HepG2 (cell line): Measurements from ENCODE around the gene ZNF763. TPM values are rescaled to one million over a fixed set of nuclear protein-coding genes. Genes with fewer than 3 reads are reported as not detected.

Experiments used
- ATAC-seq: fragments of 200-7000 bp; cut with Tn5 transposase; 3 replicates; pipeline ENCODE4 v1.9.1; 2020; ENCODE audit warnings: mild to moderate bottlenecking, moderate library complexity
- BruUV-seq: library from RNA; stranded (reverse); fragments of 400-500 nt; replicated peaks from 2 replicates; lab custom pipeline; 2021; lab: Mats Ljungman, UMichigan
- CTCF ChIA-PET: fragments of 300-600 bp; formaldehyde crosslinking; extraction: SDS; loops from one replicate; lab custom pipeline; 2021; ENCODE audit warnings: low total read pairs, inconsistent platforms, low intra/inter-chr PET ratio; lab: Yijun Ruan, JAX
- POLR2A ChIA-PET: fragments of 350-600 bp; sonication (Branson Sonifier 250); formaldehyde crosslinking; loops from one replicate; lab custom pipeline; 2020; ENCODE audit warnings: antibody characterized with exemption, inconsistent platforms; lab: Yijun Ruan, JAX
- DNase-seq: peaks from one replicate; pipeline ENCODE4 v3.0.0-alpha.2; 2015; ENCODE audit warnings: low spot score
- FAIRE-seq: peaks from 3 replicates; lab custom pipeline; 2011; peaks lifted over from hg19 to GRCh38; lab: Jason Lieb, UNC
- H2AFZ ChIP-seq: one replicate; pipeline ENCODE4 v1.6.1; 2011; ENCODE audit warnings: low read length, inconsistent platforms
- H3K27ac ChIP-seq: fragments of 300-600 bp; 3 replicates; pipeline ENCODE4 v1.8.0; 2011; ENCODE audit warnings: mixed run types, mild to moderate bottlenecking, mixed read lengths, low read length, inconsistent platforms; ENCODE audit not compliant: insufficient read depth; ENCODE audit errors: extremely low read length
- H3K27me3 ChIP-seq, 2 experiments: fragments of 200-600 bp in 1 of 2; 2 replicates in 1 of 2; 3 replicates in 1 of 2; pipeline versions ENCODE4 v1.6.0 to v1.8.0; 2011; ENCODE audit warnings: low read length in 2 of 2, mild to moderate bottlenecking in 2 of 2, moderate library complexity in 2 of 2, inconsistent platforms in 1 of 2; ENCODE audit not compliant: insufficient read depth in 2 of 2, control insufficient read depth in 1 of 2
- H3K36me3 ChIP-seq, 2 experiments: fragments of 200-600 bp in 1 of 2; replicated peaks in 1 of 2; 2 replicates in 1 of 2; 3 replicates in 1 of 2; pipeline versions ENCODE4 v1.5.1 to v1.8.0; 2011; ENCODE audit warnings: low read length in 2 of 2, inconsistent platforms in 1 of 2; ENCODE audit not compliant: insufficient read depth in 2 of 2, control insufficient read depth in 1 of 2
- H3K4me1 ChIP-seq: 2 replicates; pipeline ENCODE4 v1.5.1; 2012; ENCODE audit warnings: low read length, inconsistent platforms; ENCODE audit not compliant: insufficient read depth
- H3K4me2 ChIP-seq: 2 replicates; pipeline ENCODE4 v1.6.0; 2011; ENCODE audit warnings: low read depth, low read length, inconsistent platforms
- H3K4me3 ChIP-seq, 3 experiments: fragments of 200-600 bp in 1 of 3; sonication (generic), shearing (Covaris generic) in 1 of 3; replicated peaks in 1 of 3; 2 replicates each; pipeline ENCODE4 v1.5.1; 2011 to 2016; ENCODE audit warnings: low read length in 3 of 3, inconsistent platforms in 2 of 3, low read depth in 2 of 3, mild to moderate bottlenecking in 2 of 3, control low read depth in 1 of 3, mixed read lengths in 1 of 3; ENCODE audit not compliant: insufficient read depth in 1 of 3
- H3K79me2 ChIP-seq: one replicate; pipeline ENCODE4 v1.6.1; 2011; ENCODE audit warnings: low read length, inconsistent platforms; ENCODE audit not compliant: insufficient read depth
- H3K9ac ChIP-seq: 2 replicates; pipeline ENCODE4 v1.6.0; 2011; ENCODE audit warnings: mild to moderate bottlenecking, low read depth, low read length, inconsistent platforms; ENCODE audit not compliant: insufficient read depth
- H3K9me3 ChIP-seq: 2 replicates; pipeline ENCODE4 v1.5.1; 2012; ENCODE audit warnings: mild to moderate bottlenecking, low read length
- H4K20me1 ChIP-seq: 2 replicates; pipeline ENCODE4 v1.6.0; 2011; ENCODE audit warnings: inconsistent platforms, mild to moderate bottlenecking, low read length, moderate library complexity; ENCODE audit not compliant: insufficient read depth
- AGO1 ChIP-seq: fragments of 200-400 bp; formaldehyde crosslinking; IDR thresholded peaks from 2 replicates; pipeline ENCODE4 v1.6.1; 2017; ENCODE audit warnings: mild to moderate bottlenecking, low read depth, low read length, moderate library complexity; ENCODE audit not compliant: poor library complexity, severe bottlenecking
- CEBPG ChIP-seq: IDR thresholded peaks from 2 replicates; pipeline ENCODE4 v1.6.1; 2016
- CENPT ChIP-seq: sonication (generic); formaldehyde crosslinking; IDR thresholded peaks from 2 replicates; pipeline ENCODE4 v1.8.0; 2022; ENCODE audit warnings: low read depth, mild to moderate bottlenecking, moderate library complexity, missing genetic modification reagents
- GATAD1 ChIP-seq: IDR thresholded peaks from 2 replicates; pipeline ENCODE4 v1.6.1; 2016; ENCODE audit warnings: missing genetic modification reagents, missing compliant biosample characterization
- HNF4G ChIP-seq, 2 experiments: sonication (generic) in 1 of 2; formaldehyde crosslinking in 1 of 2; IDR thresholded peaks; 2 replicates each; pipeline versions ENCODE4 v1.4.0 to v1.6.1; 2011 to 2020; ENCODE audit warnings: borderline replicate concordance in 2 of 2, low read depth in 2 of 2, mild to moderate bottlenecking in 2 of 2, low read length in 1 of 2, missing genetic modification reagents in 1 of 2, moderate library complexity in 1 of 2
- HNRNPH1 ChIP-seq: fragments of 200-400 bp; formaldehyde crosslinking; optimal IDR thresholded peaks from 2 replicates; pipeline ENCODE3; 2017; ENCODE audit warnings: mild to moderate bottlenecking, low read depth, low read length
- HOXA3 ChIP-seq: sonication (generic); formaldehyde crosslinking; IDR thresholded peaks from 2 replicates; pipeline ENCODE4 v1.5.0; 2020; ENCODE audit warnings: missing genetic modification reagents
- KMT2A ChIP-seq: sonication (generic); formaldehyde crosslinking; IDR thresholded peaks from 2 replicates; pipeline ENCODE4 v1.4.0; 2020; ENCODE audit warnings: missing genetic modification reagents
- REXO4 ChIP-seq: sonication (generic); formaldehyde crosslinking; IDR thresholded peaks from 2 replicates; pipeline ENCODE4 v1.8.0; 2022; ENCODE audit warnings: missing genetic modification reagents, mild to moderate bottlenecking, borderline replicate concordance
- SMAD9 ChIP-seq: sonication (generic); formaldehyde crosslinking; IDR thresholded peaks from 2 replicates; pipeline ENCODE4 v1.5.1; 2020; ENCODE audit warnings: mild to moderate bottlenecking, missing genetic modification reagents
- TGIF2 ChIP-seq: IDR thresholded peaks from 2 replicates; pipeline ENCODE4 v1.6.1; 2016; ENCODE audit warnings: control low read depth, missing compliant biosample characterization
- U2AF1 ChIP-seq: fragments of 200-400 bp; formaldehyde crosslinking; optimal IDR thresholded peaks from 2 replicates; pipeline ENCODE3; 2017; ENCODE audit warnings: mild to moderate bottlenecking, low read depth, low read length
- YEATS4 ChIP-seq: sonication (generic); formaldehyde crosslinking; IDR thresholded peaks from 2 replicates; pipeline ENCODE4 v1.4.0; 2020; ENCODE audit warnings: missing genetic modification reagents, borderline replicate concordance
- WGBS: methylation state at CpG from one replicate; pipeline ENCODE4 v1.1.6; 2017; ENCODE audit warnings: low lambda C conversion rate; 5-methylcytosine and 5-hydroxymethylcytosine counted together
- in situ Hi-C: cut with HindIII; loops from 2 replicates; pipeline ENCODE4 v1.10.0; 2017; ENCODE audit warnings: low pct_unique_long_range_greater_than_20kb; ENCODE audit not compliant: extremely low pct_ligation_motif_present
- intact Hi-C: fragments of 100-400 bp; cut with micrococcal nuclease; formaldehyde crosslinking; loops from one replicate; pipeline ENCODE4 v1.10.0; 2022; ENCODE audit not compliant: unreplicated experiment
- polyA plus RNA-seq, 8 experiments: library from polyadenylated mRNA; depleted of rRNA in 3 of 8; stranded (reverse) in 7 of 8; unstranded in 1 of 8; fragments of >200 nt; fragmentation: Illumina TruSeq in 4 of 8; extraction: Trizol in 4 of 8; gene quantifications; 2 replicates each; pipeline versions ENCODE4 v1.2.1 to v1.2.3, GENCODE V29; 2011 to 2016; ENCODE audit warnings: low read depth in 4 of 8, missing spikeins in 1 of 8, mixed read lengths in 1 of 8; ENCODE audit not compliant: insufficient read depth in 1 of 8
- total RNA-seq, 5 experiments: library from RNA; depleted of rRNA; stranded (reverse); fragments of >200 nt; fragmentation: Illumina TruSeq; extraction: Trizol; gene quantifications; 2 replicates each; pipeline ENCODE4 v1.2.3, GENCODE V29; 2016; ENCODE audit warnings: low read depth in 1 of 5
- TF ChIP-seq, protein P1 (sequence below): sonication (generic); formaldehyde crosslinking; IDR thresholded peaks from 2 replicates; pipeline ENCODE4 v1.4.0; 2020; ENCODE audit warnings: missing genetic modification reagents
- TF ChIP-seq, protein P2 (sequence below): sonication (generic); formaldehyde crosslinking; IDR thresholded peaks from 2 replicates; pipeline ENCODE4 v1.4.0; 2020; ENCODE audit warnings: missing genetic modification reagents

Gene ZNF763
- total and polyA plus RNA-seq, 2 of the 13 experiments (the other 11 are each of a cell fraction or from before 2014, with no cell fraction given) = 0.08 to 0.42 TPM

DNA sequence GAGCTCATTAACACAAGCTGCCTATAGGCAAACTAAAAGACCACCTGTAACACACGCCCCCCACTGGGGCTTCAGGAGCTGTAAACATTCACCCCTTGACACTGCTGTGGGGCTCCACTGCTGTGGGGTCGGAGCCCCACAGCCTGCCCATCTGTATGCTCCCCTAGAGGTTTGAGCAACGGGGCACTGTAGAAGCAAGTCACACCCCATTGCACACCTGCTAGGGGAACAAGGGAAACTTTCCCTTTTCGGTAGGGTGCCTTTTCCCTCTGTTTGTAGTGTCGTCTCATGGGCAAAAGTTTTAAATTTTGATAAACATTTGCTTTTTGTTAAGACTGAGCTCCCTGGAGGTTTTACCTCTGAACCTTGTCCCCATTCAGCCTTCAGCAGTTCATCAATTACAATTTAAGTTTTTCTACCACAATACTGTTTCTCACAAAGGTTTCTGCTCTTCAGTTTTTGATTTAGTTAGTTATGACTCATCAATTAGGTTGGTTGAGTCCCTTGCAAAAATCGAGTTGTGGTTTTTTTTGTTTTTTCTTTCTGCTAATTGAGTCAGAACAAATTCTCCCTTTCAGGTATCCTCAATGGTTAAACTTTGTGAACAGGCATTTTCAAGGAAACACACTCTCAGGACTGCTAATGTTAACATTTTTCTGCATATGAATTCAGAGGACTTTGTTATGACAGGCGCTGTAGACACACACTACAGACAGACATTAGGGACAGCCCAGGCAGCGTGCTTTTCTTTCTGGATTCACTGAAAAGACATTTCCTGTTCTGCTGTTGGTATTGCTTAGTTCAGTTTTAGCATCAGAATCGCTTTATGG, 35.5 kb downstream of the ZNF763 start (continued):
- TF ChIP-seq, protein P1, sequence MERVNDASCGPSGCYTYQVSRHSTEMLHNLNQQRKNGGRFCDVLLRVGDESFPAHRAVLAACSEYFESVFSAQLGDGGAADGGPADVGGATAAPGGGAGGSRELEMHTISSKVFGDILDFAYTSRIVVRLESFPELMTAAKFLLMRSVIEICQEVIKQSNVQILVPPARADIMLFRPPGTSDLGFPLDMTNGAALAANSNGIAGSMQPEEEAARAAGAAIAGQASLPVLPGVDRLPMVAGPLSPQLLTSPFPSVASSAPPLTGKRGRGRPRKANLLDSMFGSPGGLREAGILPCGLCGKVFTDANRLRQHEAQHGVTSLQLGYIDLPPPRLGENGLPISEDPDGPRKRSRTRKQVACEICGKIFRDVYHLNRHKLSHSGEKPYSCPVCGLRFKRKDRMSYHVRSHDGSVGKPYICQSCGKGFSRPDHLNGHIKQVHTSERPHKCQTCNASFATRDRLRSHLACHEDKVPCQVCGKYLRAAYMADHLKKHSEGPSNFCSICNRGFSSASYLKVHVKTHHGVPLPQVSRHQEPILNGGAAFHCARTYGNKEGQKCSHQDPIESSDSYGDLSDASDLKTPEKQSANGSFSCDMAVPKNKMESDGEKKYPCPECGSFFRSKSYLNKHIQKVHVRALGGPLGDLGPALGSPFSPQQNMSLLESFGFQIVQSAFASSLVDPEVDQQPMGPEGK = no peak
- no peak for TF ChIP-seq REXO4 (CRISPR knock-in tag)
- TF ChIP-seq HNF4G (IDR thresholded peaks at IDR 0.05; ENCODE audit: borderline replicate concordance, low read depth, low read length) = no peak
- TF ChIP-seq HNF4G (CRISPR knock-in tag; IDR thresholded peaks at IDR 0.05; ENCODE audit: borderline replicate concordance, low read depth) = no peak
- no peak for TF ChIP-seq SMAD9
- no peak for TF ChIP-seq CENPT (CRISPR knock-in tag)
- TF ChIP-seq, all 625 proteins: peak for 0

DNA sequence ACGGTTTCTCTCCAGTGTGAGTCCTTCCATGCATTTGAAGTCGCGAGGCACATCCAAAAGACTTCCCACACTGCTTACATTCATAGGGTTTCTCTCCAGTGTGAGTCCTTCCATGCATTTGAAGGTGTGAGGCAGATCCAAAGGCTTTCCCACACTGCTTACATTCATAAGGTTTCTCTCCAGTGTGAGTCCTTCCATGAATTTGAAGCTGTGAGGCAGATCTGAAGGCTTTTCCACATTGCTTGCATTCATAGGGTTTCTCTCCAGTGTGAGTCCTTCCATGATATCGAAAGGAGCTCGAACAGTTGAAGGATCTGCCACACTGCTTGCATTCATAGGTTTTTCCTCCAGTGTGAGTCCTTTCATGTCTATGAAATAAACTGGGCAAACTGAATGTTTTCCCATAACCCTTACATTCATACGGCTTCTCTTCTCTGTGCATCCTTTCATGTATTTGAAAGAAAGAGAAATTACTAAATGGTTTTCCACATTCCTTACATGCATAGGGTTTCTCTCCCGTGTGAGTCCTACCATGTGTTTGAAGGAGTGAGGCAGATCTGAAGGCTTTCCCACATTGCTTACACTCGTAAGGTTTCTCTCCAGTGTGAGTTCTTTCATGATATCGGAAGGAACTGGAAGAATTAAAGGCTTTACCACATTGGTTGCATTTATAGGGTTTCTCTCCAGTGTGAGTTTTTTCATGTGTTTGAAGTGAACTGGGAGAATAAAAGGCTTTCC, 50.3 kb downstream of the ZNF763 start:
- Histone ChIP-seq H3K36me3 (peaks cover 4 to 20% of the 10 kb centered on the region in 2 experiments; a peak in 3 of 5 replicates), H3K9me3 (peaks cover 18% of the 10 kb centered on the region), H3K27me3 (no peaks in the 10 kb centered on the region), H3K9ac (no peak overlapping the region), H4K20me1 (no peaks in the 10 kb centered on the region), H3K79me2 (no peaks in the 10 kb centered on the region), H3K4me1 (peaks cover 17% of the 10 kb centered on the region), H3K4me3 (no peak overlapping the region), H3K4me2 (no peak overlapping the region), H2AFZ (no peak overlapping the region), H3K27ac (peak overlapping the region; percentile 45)
- 94% methylated on average over 9 of the region's 9 CpGs for WGBS
- no TSS peak for BruUV-seq
- POLR2A ChIA-PET = no interaction called here
- in situ Hi-C loops (no loop called here), intact Hi-C loops (no loop called here)
- CTCF ChIA-PET = no interaction called here
- no peak for DNase-seq
- ATAC-seq = no peak
- FAIRE-seq = no peak
- TF ChIP-seq YEATS4 (CRISPR knock-in tag) = no peak
- TF ChIP-seq KMT2A (CRISPR knock-in tag) = no peak
- TF ChIP-seq, protein P2, sequence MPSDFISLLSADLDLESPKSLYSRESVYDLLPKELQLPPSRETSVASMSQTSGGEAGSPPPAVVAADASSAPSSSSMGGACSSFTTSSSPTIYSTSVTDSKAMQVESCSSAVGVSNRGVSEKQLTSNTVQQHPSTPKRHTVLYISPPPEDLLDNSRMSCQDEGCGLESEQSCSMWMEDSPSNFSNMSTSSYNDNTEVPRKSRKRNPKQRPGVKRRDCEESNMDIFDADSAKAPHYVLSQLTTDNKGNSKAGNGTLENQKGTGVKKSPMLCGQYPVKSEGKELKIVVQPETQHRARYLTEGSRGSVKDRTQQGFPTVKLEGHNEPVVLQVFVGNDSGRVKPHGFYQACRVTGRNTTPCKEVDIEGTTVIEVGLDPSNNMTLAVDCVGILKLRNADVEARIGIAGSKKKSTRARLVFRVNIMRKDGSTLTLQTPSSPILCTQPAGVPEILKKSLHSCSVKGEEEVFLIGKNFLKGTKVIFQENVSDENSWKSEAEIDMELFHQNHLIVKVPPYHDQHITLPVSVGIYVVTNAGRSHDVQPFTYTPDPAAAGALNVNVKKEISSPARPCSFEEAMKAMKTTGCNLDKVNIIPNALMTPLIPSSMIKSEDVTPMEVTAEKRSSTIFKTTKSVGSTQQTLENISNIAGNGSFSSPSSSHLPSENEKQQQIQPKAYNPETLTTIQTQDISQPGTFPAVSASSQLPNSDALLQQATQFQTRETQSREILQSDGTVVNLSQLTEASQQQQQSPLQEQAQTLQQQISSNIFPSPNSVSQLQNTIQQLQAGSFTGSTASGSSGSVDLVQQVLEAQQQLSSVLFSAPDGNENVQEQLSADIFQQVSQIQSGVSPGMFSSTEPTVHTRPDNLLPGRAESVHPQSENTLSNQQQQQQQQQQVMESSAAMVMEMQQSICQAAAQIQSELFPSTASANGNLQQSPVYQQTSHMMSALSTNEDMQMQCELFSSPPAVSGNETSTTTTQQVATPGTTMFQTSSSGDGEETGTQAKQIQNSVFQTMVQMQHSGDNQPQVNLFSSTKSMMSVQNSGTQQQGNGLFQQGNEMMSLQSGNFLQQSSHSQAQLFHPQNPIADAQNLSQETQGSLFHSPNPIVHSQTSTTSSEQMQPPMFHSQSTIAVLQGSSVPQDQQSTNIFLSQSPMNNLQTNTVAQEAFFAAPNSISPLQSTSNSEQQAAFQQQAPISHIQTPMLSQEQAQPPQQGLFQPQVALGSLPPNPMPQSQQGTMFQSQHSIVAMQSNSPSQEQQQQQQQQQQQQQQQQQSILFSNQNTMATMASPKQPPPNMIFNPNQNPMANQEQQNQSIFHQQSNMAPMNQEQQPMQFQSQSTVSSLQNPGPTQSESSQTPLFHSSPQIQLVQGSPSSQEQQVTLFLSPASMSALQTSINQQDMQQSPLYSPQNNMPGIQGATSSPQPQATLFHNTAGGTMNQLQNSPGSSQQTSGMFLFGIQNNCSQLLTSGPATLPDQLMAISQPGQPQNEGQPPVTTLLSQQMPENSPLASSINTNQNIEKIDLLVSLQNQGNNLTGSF = no peak
- TF ChIP-seq TGIF2 (CRISPR knock-in tag) = no peak
- no peak for TF ChIP-seq AGO1
- no peak for TF ChIP-seq HNRNPH1
- no peak for TF ChIP-seq GATAD1 (CRISPR knock-in tag)
- TF ChIP-seq CEBPG (CRISPR knock-in tag) = no peak
- no peak for TF ChIP-seq U2AF1
- no peak for TF ChIP-seq HOXA3 (CRISPR knock-in tag)
